GM12872 (cell line): ENCODE results near the gene PCSK1N.

Experiments used
- TF ChIP-seq, protein P1 (sequence below): IDR thresholded peaks from 3 replicates; pipeline ENCODE4 v1.5.1; 2011; ENCODE audit warnings: low read depth, mild to moderate bottlenecking, low read length, moderate library complexity; ENCODE audit not compliant: insufficient read depth

The PCSK1N gene

DNA sequence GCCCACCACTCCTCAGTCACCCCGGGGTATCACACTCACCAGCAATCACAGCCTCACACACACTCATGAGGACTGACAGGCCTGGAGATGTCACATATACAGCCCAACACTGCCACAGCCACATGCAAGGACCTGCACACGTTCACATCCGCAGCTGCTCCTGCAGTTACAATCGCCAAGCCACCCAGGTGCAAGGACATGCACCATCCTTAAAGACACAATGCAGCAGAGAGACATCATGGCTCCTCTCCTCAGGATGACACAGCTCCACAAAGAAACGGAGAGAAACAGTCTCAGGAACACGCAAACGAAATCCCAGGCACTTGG is 1.1 kb downstream of the PCSK1N start:
- TF ChIP-seq, protein P1, sequence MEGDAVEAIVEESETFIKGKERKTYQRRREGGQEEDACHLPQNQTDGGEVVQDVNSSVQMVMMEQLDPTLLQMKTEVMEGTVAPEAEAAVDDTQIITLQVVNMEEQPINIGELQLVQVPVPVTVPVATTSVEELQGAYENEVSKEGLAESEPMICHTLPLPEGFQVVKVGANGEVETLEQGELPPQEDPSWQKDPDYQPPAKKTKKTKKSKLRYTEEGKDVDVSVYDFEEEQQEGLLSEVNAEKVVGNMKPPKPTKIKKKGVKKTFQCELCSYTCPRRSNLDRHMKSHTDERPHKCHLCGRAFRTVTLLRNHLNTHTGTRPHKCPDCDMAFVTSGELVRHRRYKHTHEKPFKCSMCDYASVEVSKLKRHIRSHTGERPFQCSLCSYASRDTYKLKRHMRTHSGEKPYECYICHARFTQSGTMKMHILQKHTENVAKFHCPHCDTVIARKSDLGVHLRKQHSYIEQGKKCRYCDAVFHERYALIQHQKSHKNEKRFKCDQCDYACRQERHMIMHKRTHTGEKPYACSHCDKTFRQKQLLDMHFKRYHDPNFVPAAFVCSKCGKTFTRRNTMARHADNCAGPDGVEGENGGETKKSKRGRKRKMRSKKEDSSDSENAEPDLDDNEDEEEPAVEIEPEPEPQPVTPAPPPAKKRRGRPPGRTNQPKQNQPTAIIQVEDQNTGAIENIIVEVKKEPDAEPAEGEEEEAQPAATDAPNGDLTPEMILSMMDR: no peak

DNA sequence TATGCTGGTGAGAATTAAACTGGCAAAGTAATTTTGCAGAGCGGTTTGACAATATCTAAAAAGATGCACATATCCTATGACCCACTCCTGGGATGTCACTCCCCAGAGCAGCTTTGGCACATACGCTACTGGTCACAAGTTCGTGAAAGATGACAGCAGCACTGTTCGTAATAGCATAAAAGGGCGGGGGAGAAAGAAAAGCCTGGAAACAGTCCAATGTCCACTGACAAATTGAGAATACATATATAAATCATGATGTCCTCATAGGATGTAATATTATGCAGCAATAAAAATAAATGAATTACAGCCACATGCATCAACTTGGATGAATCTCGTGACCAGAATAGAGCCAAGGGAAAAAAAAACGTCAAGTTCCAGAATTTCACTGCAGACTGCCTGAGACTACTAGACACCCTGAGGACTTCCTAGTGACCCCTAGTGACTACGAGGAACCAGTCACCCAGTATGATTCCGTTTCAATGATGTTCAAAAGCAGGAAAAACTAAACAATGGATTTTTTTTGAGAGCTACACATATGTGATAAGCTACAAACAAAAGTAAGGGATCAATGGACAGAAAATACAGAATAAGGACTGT is 1.8 kb downstream of the PCSK1N start:
- TF ChIP-seq, protein P1: no peak

DNA sequence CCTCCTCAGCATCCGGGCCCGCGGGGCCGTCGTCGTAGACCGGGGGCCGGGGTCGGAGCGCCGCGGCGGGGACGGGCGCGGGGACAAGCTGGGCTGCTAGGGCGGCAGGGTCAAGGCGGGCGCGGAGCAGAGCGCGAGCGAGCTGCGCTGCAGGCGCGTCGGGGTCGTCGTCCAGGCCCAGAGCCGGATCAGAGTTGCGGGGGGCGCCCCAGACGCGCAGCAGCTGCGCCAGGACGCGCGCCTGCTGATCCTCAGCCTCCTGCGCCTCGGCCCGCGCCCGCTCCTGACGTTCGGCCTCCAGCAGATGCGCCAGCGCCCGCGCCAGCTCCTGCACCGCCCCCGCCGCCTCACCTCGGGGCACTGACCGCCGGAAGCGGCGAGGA is 3.5 kb downstream of the PCSK1N start:
- TF ChIP-seq, protein P1: no peak

DNA sequence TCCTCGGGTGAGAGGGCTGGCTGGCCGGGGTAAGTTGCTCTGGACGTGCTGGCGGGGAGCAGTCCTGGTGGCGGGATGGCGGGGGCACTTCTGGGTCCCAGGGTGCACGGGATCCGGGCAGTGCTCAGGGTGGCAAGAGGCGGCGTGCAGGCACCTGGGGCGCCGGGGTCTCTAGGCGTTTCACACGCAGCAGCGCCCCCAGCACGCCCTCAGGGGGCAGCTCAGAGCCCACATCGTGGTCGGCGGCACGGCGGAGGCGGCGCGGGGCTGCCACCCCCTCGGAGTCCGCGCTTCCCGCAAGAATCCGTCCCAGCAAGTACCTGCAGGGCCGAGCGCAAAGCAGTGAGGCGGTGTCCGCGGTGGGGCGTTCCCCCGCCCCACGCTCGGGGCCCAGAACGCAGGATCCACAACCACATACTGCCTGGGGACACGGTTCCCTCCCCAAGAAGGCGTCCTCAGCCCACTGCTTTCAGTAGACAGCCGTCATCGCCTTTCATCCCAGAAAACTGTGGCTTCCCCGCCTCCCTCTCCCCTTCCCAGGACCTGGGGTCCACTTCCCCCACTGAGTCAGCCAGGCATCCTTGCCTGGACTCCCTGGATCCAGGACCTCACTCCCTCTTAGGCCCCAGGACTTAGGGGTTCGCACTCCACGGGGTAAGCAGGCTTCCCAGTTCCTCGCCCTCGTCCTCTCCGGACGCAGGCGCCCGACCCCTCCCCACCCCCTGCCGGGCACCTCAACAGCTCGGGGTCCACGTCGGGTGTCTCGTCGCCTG is 4.1 kb downstream of the PCSK1N start:
- TF ChIP-seq, protein P1: no peak

DNA sequence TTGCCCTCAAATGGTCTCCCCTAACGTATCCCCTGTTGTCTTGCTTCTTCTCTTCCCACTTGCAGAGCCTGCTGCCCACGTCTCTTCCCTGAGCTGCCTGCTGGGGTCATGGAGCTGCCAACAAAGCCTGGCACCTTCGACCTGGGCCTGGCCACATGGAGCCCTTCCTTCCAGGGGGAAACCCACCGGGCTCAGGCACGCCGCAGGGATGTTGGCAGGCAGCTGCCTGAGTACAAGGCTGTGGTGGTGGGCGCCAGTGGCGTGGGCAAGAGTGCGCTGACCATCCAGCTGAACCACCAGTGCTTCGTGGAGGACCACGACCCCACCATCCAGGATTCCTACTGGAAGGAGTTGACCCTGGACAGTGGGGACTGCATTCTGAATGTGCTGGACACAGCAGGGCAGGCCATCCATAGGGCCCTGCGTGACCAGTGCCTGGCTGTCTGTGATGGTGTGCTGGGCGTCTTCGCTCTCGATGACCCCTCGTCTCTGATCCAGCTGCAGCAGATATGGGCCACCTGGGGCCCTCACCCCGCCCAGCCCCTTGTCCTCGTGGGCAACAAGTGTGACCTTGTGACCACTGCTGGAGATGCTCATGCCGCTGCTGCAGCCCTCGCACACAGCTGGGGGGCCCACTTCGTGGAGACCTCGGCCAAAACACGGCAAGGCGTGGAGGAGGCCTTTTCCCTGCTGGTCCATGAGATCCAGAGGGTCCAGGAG is 6.2 kb downstream of the PCSK1N start:
- TF ChIP-seq, protein P1: no peak

DNA sequence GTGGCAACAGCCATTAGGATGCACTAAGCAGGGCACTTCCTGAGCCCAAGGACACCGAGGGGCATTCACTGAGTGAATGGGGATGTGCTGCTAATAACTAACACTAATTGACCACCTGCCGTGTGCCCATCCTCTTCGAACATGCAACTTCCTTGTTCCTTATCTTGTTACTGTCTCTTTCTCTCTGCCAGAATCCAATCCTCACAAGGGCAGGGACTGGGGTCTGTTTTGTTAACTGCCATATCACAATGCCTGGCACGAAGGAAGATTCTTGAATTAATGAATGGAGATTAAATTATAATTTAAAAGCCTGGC is 7.8 kb downstream of the PCSK1N start:
- TF ChIP-seq, protein P1: no peak

DNA sequence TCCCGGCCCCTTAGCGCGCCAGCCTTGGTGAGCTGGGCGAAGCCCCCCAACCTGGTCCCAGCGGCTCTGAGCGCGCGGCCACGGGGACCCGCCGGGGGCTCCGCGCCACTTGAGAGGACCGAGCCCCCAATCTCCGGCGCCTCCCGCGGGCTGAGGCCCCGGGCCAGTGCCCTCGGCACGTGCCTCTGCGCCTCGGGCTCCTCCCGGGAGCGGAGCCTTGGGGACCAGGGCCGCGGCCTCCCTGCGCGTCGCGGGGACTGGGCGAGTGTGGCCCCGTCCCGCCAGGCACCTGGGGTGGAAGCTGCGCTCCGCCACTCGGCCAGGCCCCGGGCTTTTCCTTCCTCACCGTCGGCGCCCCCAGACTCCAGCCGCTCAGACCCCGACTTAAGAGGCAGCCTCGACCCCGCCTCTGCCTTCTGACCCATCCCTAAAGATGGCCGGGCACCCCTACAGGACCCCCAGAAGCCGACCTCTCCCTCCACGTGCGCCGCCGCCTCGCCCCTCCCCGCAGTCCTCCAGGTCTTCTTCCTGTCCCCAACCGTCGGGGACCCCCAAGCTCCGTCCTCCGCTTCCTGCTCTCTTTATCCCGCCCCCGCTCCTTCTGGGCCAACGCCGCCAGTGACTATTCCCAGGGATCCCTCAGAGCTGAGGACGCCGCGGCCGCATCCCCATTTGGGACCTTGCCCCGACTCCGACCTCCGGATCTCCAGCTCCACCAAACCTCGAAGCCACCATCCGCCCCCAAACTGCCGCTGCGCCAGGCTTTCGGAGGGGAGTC is 8.3 kb downstream of the PCSK1N start:
- TF ChIP-seq, protein P1: no peak
